Mesenchymal stem cell (in vitro differentiated cells and primary cell): ENCODE measurements around the gene ADRB2.

Source experiments
- DNase-seq: peaks from one replicate; pipeline ENCODE4 v3.0.0-alpha.2; 2013
- H2AFZ ChIP-seq: one replicate; pipeline ENCODE4 v1.6.1; 2013; ENCODE audit warnings: low read depth, mild to moderate bottlenecking, control low read depth, inconsistent platforms, low read length, moderate library complexity
- H2AK5ac ChIP-seq: 2 replicates; pipeline ENCODE4 v1.6.1; 2013; ENCODE audit warnings: low read length, moderate library complexity, mild to moderate bottlenecking, inconsistent platforms; ENCODE audit not compliant: severe bottlenecking
- H2BK120ac ChIP-seq: one replicate; pipeline ENCODE4 v1.6.1; 2013; ENCODE audit warnings: low read depth, mild to moderate bottlenecking, inconsistent platforms, low read length, moderate library complexity
- H2BK12ac ChIP-seq, 2 experiments: one replicate each; pipeline ENCODE4 v1.6.1; 2013; ENCODE audit warnings: inconsistent platforms in 2 of 2, low read length in 2 of 2, mild to moderate bottlenecking in 2 of 2, moderate library complexity in 2 of 2, control low read depth in 1 of 2
- H2BK15ac ChIP-seq: one replicate; pipeline ENCODE4 v1.6.1; 2013; ENCODE audit warnings: mild to moderate bottlenecking, low read depth, inconsistent platforms; ENCODE audit not compliant: poor library complexity, severe bottlenecking
- H2BK5ac ChIP-seq: 2 replicates; pipeline ENCODE4 v1.6.1; 2013; ENCODE audit warnings: low read depth, mild to moderate bottlenecking, low read length, control low read depth, inconsistent platforms; ENCODE audit not compliant: poor library complexity, severe bottlenecking
- H3K14ac ChIP-seq, 2 experiments: one replicate each; pipeline ENCODE4 v1.6.1; 2013; ENCODE audit warnings: inconsistent platforms in 2 of 2, low read length in 2 of 2, control low read depth in 1 of 2, mild to moderate bottlenecking in 1 of 2, moderate library complexity in 1 of 2
- H3K18ac ChIP-seq, 2 experiments: one replicate each; pipeline ENCODE4 v1.6.1; 2013; ENCODE audit warnings: inconsistent platforms in 2 of 2, low read length in 2 of 2, control low read depth in 1 of 2, low read depth in 1 of 2, mild to moderate bottlenecking in 1 of 2
- H3K23ac ChIP-seq, 2 experiments: one replicate each; pipeline ENCODE4 v1.6.1; 2013; ENCODE audit warnings: inconsistent platforms in 2 of 2, low read length in 2 of 2, mild to moderate bottlenecking in 2 of 2, moderate library complexity in 2 of 2, control low read depth in 1 of 2
- H3K27ac ChIP-seq: 2 replicates; pipeline ENCODE4 v1.5.1; 2013; ENCODE audit warnings: mild to moderate bottlenecking, moderate library complexity, low read length, control low read depth, inconsistent platforms; ENCODE audit not compliant: poor library complexity, severe bottlenecking
- H3K27me3 ChIP-seq, 2 experiments: 2 replicates each; pipeline versions ENCODE4 v1.6.1 to v1.7.0; 2013; ENCODE audit warnings: low read length in 2 of 2, mild to moderate bottlenecking in 2 of 2, moderate library complexity in 2 of 2, control low read depth in 1 of 2, inconsistent platforms in 1 of 2; ENCODE audit not compliant: control insufficient read depth in 1 of 2, insufficient read depth in 1 of 2
- H3K36me3 ChIP-seq, 2 experiments: 2 replicates each; pipeline versions ENCODE4 v1.6.1 to v1.7.0; 2013; ENCODE audit warnings: low read length in 2 of 2, control low read depth in 1 of 2, inconsistent platforms in 1 of 2, low read depth in 1 of 2, mild to moderate bottlenecking in 1 of 2; ENCODE audit not compliant: insufficient read depth in 2 of 2, control insufficient read depth in 1 of 2
- H3K4ac ChIP-seq, 2 experiments: one replicate each; pipeline ENCODE4 v1.6.1; 2013; ENCODE audit warnings: inconsistent platforms in 2 of 2, low read length in 2 of 2, mild to moderate bottlenecking in 2 of 2, moderate library complexity in 2 of 2, control low read depth in 1 of 2, low read depth in 1 of 2
- H3K4me1 ChIP-seq: 2 replicates; pipeline ENCODE4 v1.6.1; 2013; ENCODE audit warnings: low read depth, low read length, control low read depth; ENCODE audit not compliant: control insufficient read depth, insufficient read depth
- H3K4me2 ChIP-seq: 2 replicates; pipeline ENCODE4 v1.6.1; 2013; ENCODE audit warnings: low read length, mild to moderate bottlenecking, inconsistent platforms; ENCODE audit not compliant: poor library complexity, severe bottlenecking
- H3K4me3 ChIP-seq, 2 experiments: 2 replicates each; pipeline versions ENCODE4 v1.5.1 to v1.7.0; 2013; ENCODE audit warnings: low read length in 2 of 2, mild to moderate bottlenecking in 2 of 2, control low read depth in 1 of 2, low read depth in 1 of 2; ENCODE audit not compliant: insufficient read depth in 1 of 2
- H3K79me1 ChIP-seq: replicated peaks from 2 replicates; pipeline ENCODE4 v1.6.1; 2013; ENCODE audit warnings: mild to moderate bottlenecking, control low read depth, low read length, inconsistent platforms; ENCODE audit not compliant: poor library complexity, severe bottlenecking
- H3K9ac ChIP-seq: 2 replicates; pipeline ENCODE4 v1.7.0; 2013; ENCODE audit warnings: mild to moderate bottlenecking, low read length, moderate library complexity
- H3K9me3 ChIP-seq: 2 replicates; pipeline ENCODE4 v1.7.0; 2013; ENCODE audit warnings: mild to moderate bottlenecking, low read length; ENCODE audit not compliant: control insufficient read depth
- H4K8ac ChIP-seq: one replicate; pipeline ENCODE4 v1.6.1; 2013; ENCODE audit warnings: inconsistent platforms, mild to moderate bottlenecking, low read length, moderate library complexity
- H4K91ac ChIP-seq: one replicate; pipeline ENCODE4 v1.6.1; 2013; ENCODE audit warnings: mild to moderate bottlenecking, low read length, inconsistent platforms
- WGBS: methylation state at CpG from one replicate; pipeline ENCODE4 v1.1.7; 2013; ENCODE audit warnings: mixed read lengths; 5-methylcytosine and 5-hydroxymethylcytosine counted together

The ADRB2 gene

DNA sequence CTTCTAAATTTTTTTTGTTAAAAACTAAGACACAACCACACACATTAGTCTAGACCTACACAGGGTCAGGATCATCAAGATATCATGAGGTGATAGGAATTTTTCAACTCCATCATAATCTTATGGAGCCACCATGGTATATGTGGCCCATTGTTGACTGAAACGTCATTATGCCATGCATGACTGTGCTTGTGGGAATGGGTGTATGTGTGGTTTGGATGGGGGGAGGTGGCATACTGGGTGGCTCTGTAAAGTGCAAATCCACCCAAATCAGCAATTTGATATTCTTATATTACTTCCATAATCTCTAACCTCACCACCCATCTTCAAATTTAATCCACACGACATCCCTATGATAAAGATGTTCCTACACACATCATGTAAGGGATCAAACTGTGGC lies 21.0 kb downstream of the ADRB2 start:
- no peaks in the 10 kb centered on the region for H3K36me3 ChIP-seq
- H2BK5ac ChIP-seq: no peak overlapping the region
- H3K14ac ChIP-seq: no peak overlapping the region
- H2AK5ac ChIP-seq: no peak overlapping the region
- H4K8ac ChIP-seq: no peak overlapping the region
- 100% methylated on average over 1 of the region's 2 CpGs for WGBS
- DNase-seq: no peak
- H3K4ac ChIP-seq: no peak overlapping the region
- no peak overlapping the region for H3K4me2 ChIP-seq
- peaks cover 1% of the 10 kb centered on the region for H3K4me1 ChIP-seq
- no peak overlapping the region for H2BK120ac ChIP-seq
- H3K79me1 ChIP-seq: no peaks in the 10 kb centered on the region
- H3K23ac ChIP-seq: no peak overlapping the region
- no peak overlapping the region for H3K27ac ChIP-seq
- no peak overlapping the region for H3K9ac ChIP-seq
- no peaks in the 10 kb centered on the region for H3K9me3 ChIP-seq
- no peak overlapping the region for H2AFZ ChIP-seq
- no peak overlapping the region for H3K18ac ChIP-seq
- H2BK15ac ChIP-seq: no peak overlapping the region
- no peak overlapping the region for H2BK12ac ChIP-seq
- no peak overlapping the region for H3K4me3 ChIP-seq
- H4K91ac ChIP-seq: no peak overlapping the region
- H3K27me3 ChIP-seq: peaks cover 0 to 4% of the 10 kb centered on the region in 2 experiments

DNA sequence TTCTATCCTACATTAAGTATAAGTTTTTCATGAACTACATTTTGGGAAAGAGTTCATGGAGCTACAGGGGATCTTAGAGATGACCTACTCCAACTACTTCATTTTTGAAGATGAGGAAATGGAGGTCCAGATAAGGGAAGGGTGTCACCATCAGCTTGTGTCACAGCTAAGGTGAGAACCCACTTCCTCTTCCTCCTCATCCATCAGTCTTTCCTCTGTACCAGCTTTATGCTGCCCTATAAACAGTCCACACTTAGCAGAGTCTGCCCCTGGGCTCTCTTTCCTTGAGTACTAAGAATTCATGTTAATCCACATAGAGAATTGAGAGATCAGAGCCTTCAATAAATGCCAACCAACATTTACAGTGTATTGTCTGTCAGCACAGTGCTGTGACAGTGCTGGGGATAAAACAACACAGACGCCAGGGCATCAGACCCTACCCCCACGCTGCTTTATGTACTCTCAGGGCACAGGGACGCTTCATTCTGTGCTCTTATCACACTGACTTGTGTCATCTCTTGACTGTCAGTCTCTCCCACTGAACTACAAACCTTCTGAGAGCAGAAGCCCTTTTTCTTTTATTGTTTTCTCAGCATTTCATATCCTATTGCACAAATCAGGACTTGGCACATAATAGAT lies 22.1 kb downstream of the ADRB2 start:
- H2BK5ac ChIP-seq: no peak overlapping the region
- peaks cover 1% of the 10 kb centered on the region for H3K4me1 ChIP-seq
- no peak overlapping the region for H4K8ac ChIP-seq
- no peak overlapping the region for H3K4me2 ChIP-seq
- no peak overlapping the region for H3K14ac ChIP-seq
- H3K79me1 ChIP-seq: no peaks in the 10 kb centered on the region
- no peak overlapping the region for H2BK120ac ChIP-seq
- no peak overlapping the region for H3K27ac ChIP-seq
- peaks cover 0 to 4% of the 10 kb centered on the region in 2 experiments for H3K27me3 ChIP-seq
- no peak overlapping the region for H4K91ac ChIP-seq
- WGBS: 91% methylated on average over 3 of the region's 3 CpGs
- DNase-seq: no peak
- no peak overlapping the region for H3K9ac ChIP-seq
- no peak overlapping the region for H2AFZ ChIP-seq
- no peak overlapping the region for H2AK5ac ChIP-seq
- H3K36me3 ChIP-seq: no peaks in the 10 kb centered on the region
- H2BK12ac ChIP-seq: no peak overlapping the region
- no peak overlapping the region for H3K4ac ChIP-seq
- no peak overlapping the region for H3K4me3 ChIP-seq
- H3K23ac ChIP-seq: no peak overlapping the region
- no peaks in the 10 kb centered on the region for H3K9me3 ChIP-seq
- H3K18ac ChIP-seq: no peak overlapping the region
- H2BK15ac ChIP-seq: no peak overlapping the region

DNA sequence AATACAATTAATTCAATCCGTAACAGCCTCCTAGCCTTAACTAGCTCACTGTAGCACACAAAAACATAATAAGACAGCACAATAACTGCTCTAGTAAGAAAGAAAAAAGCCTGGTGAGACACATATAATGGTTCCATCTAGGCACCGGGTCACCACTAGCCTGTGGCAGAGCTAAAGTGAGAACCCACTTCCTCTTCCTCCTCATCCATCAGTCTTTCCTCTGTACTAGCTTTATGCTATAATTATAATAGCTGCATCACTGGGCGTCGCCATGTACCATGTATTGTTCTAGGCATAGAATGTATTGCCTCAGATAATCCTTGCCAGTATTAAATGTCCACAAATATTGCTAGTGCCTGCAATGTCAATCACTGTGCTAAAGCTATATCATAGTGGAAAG lies 23.1 kb downstream of the ADRB2 start:
- no peak overlapping the region for H3K4me2 ChIP-seq
- H3K36me3 ChIP-seq: no peaks in the 10 kb centered on the region
- no peak overlapping the region for H3K9ac ChIP-seq
- no peak overlapping the region for H3K4me3 ChIP-seq
- no peak overlapping the region for H4K91ac ChIP-seq
- H3K14ac ChIP-seq: no peak overlapping the region
- 94% methylated on average over 4 of the region's 4 CpGs for WGBS
- no peaks in the 10 kb centered on the region for H3K9me3 ChIP-seq
- H3K4me1 ChIP-seq: peaks cover 1% of the 10 kb centered on the region
- H3K79me1 ChIP-seq: no peaks in the 10 kb centered on the region
- no peak overlapping the region for H3K18ac ChIP-seq
- H2BK12ac ChIP-seq: no peak overlapping the region
- no peak overlapping the region for H2BK5ac ChIP-seq
- no peak for DNase-seq
- H3K23ac ChIP-seq: no peak overlapping the region
- no peak overlapping the region for H3K4ac ChIP-seq
- no peak overlapping the region for H3K27ac ChIP-seq
- H2AK5ac ChIP-seq: no peak overlapping the region
- H2BK15ac ChIP-seq: no peak overlapping the region
- no peak overlapping the region for H4K8ac ChIP-seq
- H2BK120ac ChIP-seq: no peak overlapping the region
- no peak overlapping the region for H2AFZ ChIP-seq
- H3K27me3 ChIP-seq: peaks cover 0 to 4% of the 10 kb centered on the region in 2 experiments

DNA sequence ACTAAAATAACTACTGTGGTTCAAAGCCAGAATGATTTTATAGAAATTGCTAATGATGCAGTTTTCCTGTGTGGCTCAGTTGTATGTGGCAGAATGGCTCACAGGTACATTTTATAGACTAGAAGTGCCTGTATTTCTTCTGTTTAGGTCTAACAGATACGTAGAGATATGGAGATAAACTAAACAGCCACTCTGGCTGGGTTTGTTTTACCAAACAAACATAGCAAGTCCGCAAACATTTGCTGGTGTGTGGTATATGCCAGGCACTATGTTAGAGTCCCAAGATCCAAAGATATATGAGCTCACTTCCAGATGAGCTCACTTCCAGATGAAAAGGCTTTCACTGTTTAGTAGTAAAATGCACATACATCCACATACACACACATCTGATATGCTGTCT lies 24.4 kb downstream of the ADRB2 start:
- Histone ChIP-seq H2BK120ac (no peak overlapping the region), H4K8ac (no peak overlapping the region), H4K91ac (no peak overlapping the region), H3K14ac (no peak overlapping the region), H2BK12ac (no peak overlapping the region), H3K4me2 (no peak overlapping the region), H2BK5ac (no peak overlapping the region), H3K36me3 (no peaks in the 10 kb centered on the region), H3K9ac (no peak overlapping the region), H3K27me3 (peaks cover 0 to 4% of the 10 kb centered on the region in 2 experiments), H3K9me3 (no peaks in the 10 kb centered on the region), H2BK15ac (no peak overlapping the region), H3K79me1 (no peaks in the 10 kb centered on the region), H3K4me1 (peaks cover 2% of the 10 kb centered on the region), H2AK5ac (no peak overlapping the region), H3K4me3 (no peak overlapping the region), H3K4ac (no peak overlapping the region), H3K18ac (no peak overlapping the region), H3K23ac (no peak overlapping the region), H2AFZ (no peak overlapping the region), H3K27ac (no peak overlapping the region)
- no peak for DNase-seq
- WGBS: 56% methylated on average over 2 of the region's 2 CpGs
